GM12878 (cell line): Measurements from ENCODE around the gene MCMBP. TPM values are rescaled to one million over a fixed set of nuclear protein-coding genes. Genes with fewer than 3 reads are reported as not detected.

Experiments used
- ATAC-seq: fragments of 200-7000 bp; cut with Tn5 transposase; 3 replicates; pipeline ENCODE4 v1.9.1; 2020; ENCODE audit warnings: mild to moderate bottlenecking, moderate library complexity
- BruUV-seq: library from RNA; stranded (reverse); fragments of 400-500 nt; replicated peaks from 2 replicates; lab custom pipeline; 2021; lab: Mats Ljungman, UMichigan
- CTCF ChIA-PET: fragments of 300-600 bp; sonication (Branson Sonifier 250); formaldehyde crosslinking; extraction: SDS; loops from one replicate; lab custom pipeline; 2021; ENCODE audit warnings: inconsistent platforms; lab: Yijun Ruan, JAX
- POLR2A ChIA-PET: fragments of 350-600 bp; formaldehyde crosslinking; extraction: SDS; loops from one replicate; lab custom pipeline; 2021; ENCODE audit warnings: inconsistent platforms; lab: Charles Lee
- RAD21 ChIA-PET: fragments of 300-600 bp; sonication (Branson Sonifier 250); formaldehyde crosslinking; loops from one replicate; lab custom pipeline; 2023; ENCODE audit warnings: antibody characterized with exemption; ENCODE audit not compliant: unreplicated experiment; lab: Charles Lee
- SMC1A ChIA-PET: fragments of 300-600 bp; sonication (Branson Sonifier 250); formaldehyde crosslinking; loops from one replicate; lab custom pipeline; 2023; ENCODE audit not compliant: unreplicated experiment, uncharacterized antibody; lab: Charles Lee
- DNase-seq: peaks from one replicate; pipeline ENCODE4 v3.0.0-alpha.2; 2011; ENCODE audit warnings: low read depth, low spot score
- FAIRE-seq: peaks from 3 replicates; lab custom pipeline; 2011; peaks lifted over from hg19 to GRCh38; lab: Jason Lieb, UNC
- H2AFZ ChIP-seq: 2 replicates; pipeline ENCODE4 v1.6.0; 2011; ENCODE audit warnings: low read depth, low read length, control low read depth; ENCODE audit not compliant: control insufficient read depth
- H3K27ac ChIP-seq: 2 replicates; pipeline ENCODE4 v1.5.1; 2011; ENCODE audit warnings: control low read depth; ENCODE audit not compliant: control insufficient read depth, insufficient read depth
- H3K27me3 ChIP-seq, 2 experiments: replicated peaks in 1 of 2; 2 replicates each; pipeline versions ENCODE4 v1.6.0 to v1.6.1; 2011; ENCODE audit warnings: low read length in 1 of 2; ENCODE audit not compliant: control insufficient read depth in 2 of 2, insufficient read depth in 2 of 2
- H3K36me3 ChIP-seq, 2 experiments: 2 replicates each; pipeline ENCODE4 v1.5.1; 2011; ENCODE audit warnings: low read length in 1 of 2; ENCODE audit not compliant: control insufficient read depth in 2 of 2, insufficient read depth in 2 of 2
- H3K4me1 ChIP-seq: 2 replicates; pipeline ENCODE4 v1.6.1; 2011; ENCODE audit warnings: mild to moderate bottlenecking, low read length, moderate library complexity, mixed read lengths; ENCODE audit not compliant: control insufficient read depth, insufficient read depth
- H3K4me2 ChIP-seq: 2 replicates; pipeline ENCODE4 v1.6.0; 2011; ENCODE audit warnings: control low read depth; ENCODE audit not compliant: control insufficient read depth, insufficient read depth
- H3K4me3 ChIP-seq: fragments of 200-600 bp; sonication (generic); 2 replicates; pipeline ENCODE4 v1.5.1; 2016
- H3K79me2 ChIP-seq: 2 replicates; pipeline ENCODE4 v1.6.0; 2011; ENCODE audit warnings: low read length; ENCODE audit not compliant: control insufficient read depth, insufficient read depth
- H3K9ac ChIP-seq: 2 replicates; pipeline ENCODE4 v1.8.0; 2011; ENCODE audit warnings: low read length, control low read depth, mixed read lengths; ENCODE audit not compliant: control insufficient read depth, insufficient read depth
- H3K9me3 ChIP-seq: replicated peaks from 3 replicates; pipeline ENCODE4 v1.5.1; 2011; ENCODE audit warnings: mild to moderate bottlenecking, low read length; ENCODE audit not compliant: control insufficient read depth, insufficient read depth
- H4K20me1 ChIP-seq: 2 replicates; pipeline ENCODE4 v1.6.0; 2011; ENCODE audit not compliant: control insufficient read depth, insufficient read depth
- ASH2L ChIP-seq: fragments of 300-600, 200-600 bp; sonication (generic); IDR thresholded peaks from 2 replicates; pipeline ENCODE4 v1.6.1; 2017; ENCODE audit warnings: low read depth, mild to moderate bottlenecking, borderline replicate concordance
- CHD4 ChIP-seq: fragments of 200-600 bp; sonication (generic); IDR thresholded peaks from 2 replicates; pipeline ENCODE4 v1.6.1; 2016; ENCODE audit warnings: mild to moderate bottlenecking
- CREB1 ChIP-seq: IDR thresholded peaks from 2 replicates; pipeline ENCODE4 v1.6.1; 2012; ENCODE audit warnings: low read depth, mild to moderate bottlenecking, inconsistent platforms
- CREM ChIP-seq: IDR thresholded peaks from 2 replicates; pipeline ENCODE4 v1.6.1; 2014; ENCODE audit warnings: antibody characterized with exemption, low read depth
- ESRRA ChIP-seq: IDR thresholded peaks from 2 replicates; pipeline ENCODE4 v1.6.1; 2012; ENCODE audit warnings: mild to moderate bottlenecking, low read length, improper control_type of control experiment
- FOS ChIP-seq: IDR thresholded peaks from 3 replicates; pipeline ENCODE4 v1.6.1; 2011; ENCODE audit warnings: borderline replicate concordance; ENCODE audit not compliant: insufficient read length; ENCODE audit errors: extremely low read depth
- FOXM1 ChIP-seq: IDR thresholded peaks from 2 replicates; pipeline ENCODE4 v1.6.1; 2012; ENCODE audit warnings: low read depth, mild to moderate bottlenecking, inconsistent platforms, low read length, moderate library complexity
- HCFC1 ChIP-seq: fragments of 150-350 bp; IDR thresholded peaks from 2 replicates; pipeline ENCODE4 v1.6.1; 2014; ENCODE audit warnings: low read length
- MTA3 ChIP-seq: IDR thresholded peaks from 2 replicates; pipeline ENCODE4 v1.6.1; 2012; ENCODE audit warnings: low read length, inconsistent platforms, borderline replicate concordance
- MXI1 ChIP-seq: fragments of 150-350 bp; IDR thresholded peaks from 2 replicates; pipeline ENCODE4 v1.6.1; 2011; ENCODE audit warnings: low read depth, mild to moderate bottlenecking, inconsistent platforms, low read length, improper control_type of control experiment
- PBX3 ChIP-seq: IDR thresholded peaks from 2 replicates; pipeline ENCODE4 v1.6.1; 2011; ENCODE audit warnings: mild to moderate bottlenecking, low read depth, low read length, moderate library complexity; ENCODE audit not compliant: insufficient replicate concordance
- PKNOX1 ChIP-seq: fragments of 450-650 bp; IDR thresholded peaks from 2 replicates; pipeline ENCODE4 v1.6.1; 2016; ENCODE audit warnings: mild to moderate bottlenecking
- POLR2AphosphoS5 ChIP-seq: IDR thresholded peaks from 2 replicates; pipeline ENCODE4 v1.6.1; 2011; ENCODE audit warnings: mild to moderate bottlenecking, low read length, inconsistent platforms
- RAD51 ChIP-seq: fragments of 450-650 bp; IDR thresholded peaks from 2 replicates; pipeline ENCODE4 v1.6.1; 2016; ENCODE audit warnings: moderate library complexity, mild to moderate bottlenecking, inconsistent platforms
- RELA ChIP-seq: fragments of 450-650 bp; IDR thresholded peaks from 2 replicates; pipeline ENCODE4 v1.8.0; 2014; ENCODE audit warnings: borderline replicate concordance; ENCODE audit not compliant: partially characterized antibody
- SMARCA5 ChIP-seq: fragments of 450-650 bp; IDR thresholded peaks from 2 replicates; pipeline ENCODE4 v1.6.1; 2017; ENCODE audit warnings: mild to moderate bottlenecking
- SREBF1 ChIP-seq: IDR thresholded peaks from 2 replicates; pipeline ENCODE4 v1.6.1; 2012; ENCODE audit warnings: mild to moderate bottlenecking, low read length
- ZBTB33 ChIP-seq: fragments of 450-650 bp; IDR thresholded peaks from 2 replicates; pipeline ENCODE4 v1.6.1; 2017; ENCODE audit warnings: mild to moderate bottlenecking
- ZNF384 ChIP-seq: IDR thresholded peaks from 2 replicates; pipeline ENCODE4 v1.6.1; 2012; ENCODE audit warnings: low read depth, mild to moderate bottlenecking, low read length, improper control_type of control experiment, borderline replicate concordance
- ZZZ3 ChIP-seq: IDR thresholded peaks from 2 replicates; pipeline ENCODE4 v1.6.1; 2011; ENCODE audit warnings: low read depth; ENCODE audit not compliant: control insufficient read depth, insufficient read length
- WGBS: methylation state at CpG from one replicate; pipeline ENCODE4 v1.1.6; 2016; ENCODE audit warnings: low lambda C conversion rate; ENCODE audit not compliant: insufficient replicate concordance, insufficient coverage; ENCODE audit errors: missing lambda C conversion rate; 5-methylcytosine and 5-hydroxymethylcytosine counted together
- in situ Hi-C: fragments of 300-500 bp; cut with MboI; formaldehyde crosslinking; loops from 9 replicates; pipeline ENCODE4 v1.14.3; 2018; ENCODE audit warnings: mixed read lengths
- intact Hi-C: fragments of 100-400 bp; cut with micrococcal nuclease; formaldehyde crosslinking; loops from one replicate; pipeline ENCODE4 v1.14.2; 2022; ENCODE audit not compliant: unreplicated experiment
- polyA plus RNA-seq, 11 experiments: library from polyadenylated mRNA; depleted of rRNA in 4 of 11; unstranded in 6 of 11; stranded (reverse) in 5 of 11; fragments of >200 nt; fragmentation: Nextera tagmentation in 4 of 11; fragmentation: Illumina TruSeq in 1 of 11; extraction: Ambion mirVana in 4 of 11; extraction: Trizol in 1 of 11; gene quantifications; 1 replicate in 1 of 11; 2 replicates in 10 of 11; pipeline versions ENCODE4 v1.2.1 to v1.2.3, GENCODE V29; 2011 to 2016; ENCODE audit warnings: inconsistent platforms in 2 of 11, missing spikeins in 2 of 11, low read depth in 1 of 11
- total RNA-seq, 4 experiments: library from RNA; depleted of rRNA in 3 of 4; stranded (reverse); fragments of >200 nt in 3 of 4; fragmentation: Illumina TruSeq in 1 of 4; extraction: Trizol in 1 of 4; gene quantifications; 2 replicates each; pipeline versions ENCODE4 v1.2.1 to v1.2.3, GENCODE V29; 2013 to 2021

The MCMBP gene
- total and polyA plus RNA-seq, 10 of the 15 experiments (the other 5 are each of a cell fraction or from before 2014, with no cell fraction given), result 7.6 to 93.1 (median 75.7) TPM

- peak overlapping the region; percentile 94 for H3K4me2 ChIP-seq
- no peaks in the 10 kb centered on the region for H3K36me3 ChIP-seq
- no peaks in the 10 kb centered on the region for H3K9me3 ChIP-seq
- peak overlapping the region; percentile 84 for H3K9ac ChIP-seq
- H3K27ac ChIP-seq, result peak overlapping the region; percentile 83
- intact Hi-C loops (loop anchor here (1.0 to 5.0 kb wide), 2 partner anchors 19 to 276 kb away; partner anchors contain the start of genes SEC23IP and TIAL1), in situ Hi-C loops (no loop called here)
- no peaks in the 10 kb centered on the region for H4K20me1 ChIP-seq
- H3K4me1 ChIP-seq, result peaks cover 9% of the 10 kb centered on the region
- 1% methylated on average over 75 of the region's 75 CpGs for WGBS
- H3K4me3 ChIP-seq, result peak overlapping the region; percentile 85
- TSS peak; percentile 92 for BruUV-seq
- peaks cover 43% of the 10 kb centered on the region for H3K79me2 ChIP-seq
- POLR2A ChIA-PET, result interaction anchor here (0.5 to 5.0 kb wide), 15 partner anchors 9 to 791 kb away, joined by 3 to 69 read pairs (median 4); partner anchors contain the start of genes INPP5F and SEC23IP
- H2AFZ ChIP-seq, result peak overlapping the region; percentile 96
- SMC1A ChIA-PET, result interaction anchor here (0.6 to 2.4 kb wide), 10 partner anchors 10 to 464 kb away, joined by 3 to 11 read pairs (median 6); partner anchors contain the start of gene SEC23IP
- CTCF ChIA-PET, result interaction anchor here (0.7 to 5.9 kb wide), 12 partner anchors 9 to 551 kb away, joined by 3 to 85 read pairs (median 4); partner anchors contain the start of gene SEC23IP
- DNase-seq, result peak; percentile 49
- ATAC-seq, result peak; percentile 93
- no peaks in the 10 kb centered on the region for H3K27me3 ChIP-seq
- RAD21 ChIA-PET, result interaction anchor here (0.8 to 5.5 kb wide), 12 partner anchors 10 to 464 kb away, joined by 3 to 54 read pairs (median 7); partner anchors contain the start of genes INPP5F and SEC23IP
- peak; percentile 75 for FAIRE-seq
- TF ChIP-seq PBX3 (no peak), PKNOX1 (no peak), ZZZ3 (no peak), CREM (peak; percentile 71), ASH2L (0 out of 2 replicates have a peak, but pooled peaks have one; percentile 58), ZNF384 (no peak; the same call in 1 of the 2 replicates), ESRRA (no peak), POLR2AphosphoS5 (peak; percentile 71; the same call in 1 of the 2 replicates), RELA (peak; percentile 60), ZBTB33 (no peak), HCFC1 (peak; percentile 88), MXI1 (peak; percentile 81; the same call in 1 of the 2 replicates), SMARCA5 (peak; percentile 77; the same call in 1 of the 2 replicates), CREB1 (peak; percentile 84), RAD51 (no peak), SREBF1 (no peak), MTA3 (no peak), CHD4 (no peak), FOS (no peak), FOXM1 (no peak)
These were observed 428 bp upstream of the MCMBP start for GRCh38 chr10:119872860-119873681.
